GM23338 (cell line): ENCODE results near the gene YBEY. TPM values are rescaled to one million over a fixed set of nuclear protein-coding genes. Genes with fewer than 3 reads are reported as not detected.

Experiments used
- ATAC-seq: fragments of 200-7000 bp; cut with Tn5 transposase; 3 replicates; pipeline ENCODE4 v1.9.1; 2020
- DNase-seq: peaks from one replicate; pipeline ENCODE4 v3.0.0-alpha.2; 2015; ENCODE audit warnings: low spot score
- H2AFZ ChIP-seq: fragments of 200-600 bp; sonication (generic); 2 replicates; pipeline ENCODE4 v1.8.0; 2016; ENCODE audit warnings: antibody characterized with exemption, mild to moderate bottlenecking, moderate library complexity
- H3F3A ChIP-seq: fragments of 200-600 bp; sonication (generic); replicated peaks from 2 replicates; pipeline ENCODE4 v1.8.0; 2017; ENCODE audit warnings: antibody characterized with exemption, mixed run types, low read depth
- H3K27ac ChIP-seq: fragments of 200-600 bp; sonication (generic); 2 replicates; pipeline ENCODE4 v1.6.1; 2016; ENCODE audit warnings: low read depth
- H3K27me3 ChIP-seq: fragments of 200-600 bp; sonication (generic); 2 replicates; pipeline ENCODE4 v1.8.0; 2016; ENCODE audit warnings: mild to moderate bottlenecking, mixed run types, moderate library complexity; ENCODE audit not compliant: insufficient read depth
- H3K36me3 ChIP-seq: fragments of 200-600 bp; sonication (generic); 2 replicates; pipeline ENCODE4 v1.8.0; 2016; ENCODE audit warnings: mild to moderate bottlenecking; ENCODE audit not compliant: insufficient read depth
- H3K4me1 ChIP-seq: fragments of 200-600 bp; sonication (generic); 2 replicates; pipeline ENCODE4 v1.8.0; 2016; ENCODE audit warnings: mild to moderate bottlenecking, moderate library complexity; ENCODE audit not compliant: insufficient read depth
- H3K4me2 ChIP-seq: fragments of 200-600 bp; sonication (generic); 2 replicates; pipeline ENCODE4 v1.7.1; 2017; ENCODE audit warnings: mixed run types
- H3K4me3 ChIP-seq: fragments of 200-600 bp; sonication (generic); 2 replicates; pipeline ENCODE4 v1.6.1; 2016; ENCODE audit warnings: mixed run types
- H3K79me2 ChIP-seq: fragments of 200-600 bp; sonication (generic); replicated peaks from 2 replicates; pipeline ENCODE4 v1.8.0; 2017; ENCODE audit warnings: mild to moderate bottlenecking; ENCODE audit not compliant: insufficient read depth
- H3K9me2 ChIP-seq: fragments of 200-600 bp; sonication (generic); 2 replicates; pipeline ENCODE4 v1.8.0; 2017; ENCODE audit not compliant: insufficient read depth
- H4K20me1 ChIP-seq: fragments of 200-600 bp; sonication (generic); replicated peaks from 2 replicates; pipeline ENCODE4 v1.8.0; 2017; ENCODE audit warnings: mild to moderate bottlenecking; ENCODE audit not compliant: insufficient read depth
- H3K27ac Mint-ChIP-seq: 2 replicates; pipeline ENCODE4 v1.8.0; 2020; ENCODE audit warnings: inconsistent platforms, mild to moderate bottlenecking, moderate library complexity, mixed read lengths
- H3K27me3 Mint-ChIP-seq: 3 replicates; pipeline ENCODE4 v1.8.0; 2022; ENCODE audit warnings: low read depth, mild to moderate bottlenecking, moderate library complexity, mixed read lengths, inconsistent platforms; ENCODE audit not compliant: insufficient read depth, poor library complexity
- H3K36me3 Mint-ChIP-seq: 3 replicates; pipeline ENCODE4 v1.8.0; 2021; ENCODE audit warnings: low read depth, mild to moderate bottlenecking, inconsistent platforms, moderate library complexity, mixed read lengths
- H3K4me1 Mint-ChIP-seq: 3 replicates; pipeline ENCODE4 v1.8.0; 2020; ENCODE audit warnings: mild to moderate bottlenecking, inconsistent platforms, mixed read lengths
- H3K4me3 Mint-ChIP-seq: 3 replicates; pipeline ENCODE4 v1.8.0; 2021; ENCODE audit warnings: moderate library complexity, mild to moderate bottlenecking, inconsistent platforms, mixed read lengths
- H3K9me3 Mint-ChIP-seq: 3 replicates; pipeline ENCODE4 v1.8.0; 2020; ENCODE audit warnings: moderate library complexity, mild to moderate bottlenecking, inconsistent platforms, mixed read lengths
- EZH2 ChIP-seq: fragments of 200-600 bp; sonication (generic); IDR thresholded peaks from one replicate; pipeline ENCODE4 v1.8.0; 2017; ENCODE audit warnings: antibody characterized with exemption, mild to moderate bottlenecking, low read depth; ENCODE audit not compliant: unreplicated experiment
- polyA plus RNA-seq: library from polyadenylated mRNA; unstranded; fragments of >200 nt; fragmentation: Nextera tagmentation; extraction: Ambion mirVana; gene quantifications from 2 replicates; pipeline ENCODE4 v1.2.1, GENCODE V29; 2016
- total RNA-seq: library from RNA; depleted of rRNA; stranded (reverse); fragments of >200 nt; shearing (Covaris generic); gene quantifications from 2 replicates; pipeline ENCODE4 v1.2.3, GENCODE V29; 2014
- TF ChIP-seq, protein P1 (sequence below): IDR thresholded peaks from 2 replicates; pipeline ENCODE4 v1.6.1; 2016; ENCODE audit warnings: antibody characterized with exemption
- TF ChIP-seq, protein P2 (sequence below), 2 experiments: fragments of 200-600 bp in 1 of 2; sonication (generic) in 1 of 2; conservative IDR thresholded peaks; 2 replicates each; pipeline versions ENCODE4 v1.5.1 to v1.6.1; 2016 to 2017; ENCODE audit warnings: antibody characterized with exemption in 2 of 2, low read depth in 2 of 2, mild to moderate bottlenecking in 2 of 2, moderate library complexity in 1 of 2
- TF ChIP-seq, protein P3 (sequence below): fragments of 250-450 bp; sonication (Bioruptor Pico); IDR thresholded peaks from 2 replicates; pipeline ENCODE4 v1.5.0; 2020; ENCODE audit warnings: mild to moderate bottlenecking, moderate library complexity

The YBEY gene
- total and polyA plus RNA-seq, 2 experiments from 2014 or later = 28.1 to 31.8 TPM

DNA sequence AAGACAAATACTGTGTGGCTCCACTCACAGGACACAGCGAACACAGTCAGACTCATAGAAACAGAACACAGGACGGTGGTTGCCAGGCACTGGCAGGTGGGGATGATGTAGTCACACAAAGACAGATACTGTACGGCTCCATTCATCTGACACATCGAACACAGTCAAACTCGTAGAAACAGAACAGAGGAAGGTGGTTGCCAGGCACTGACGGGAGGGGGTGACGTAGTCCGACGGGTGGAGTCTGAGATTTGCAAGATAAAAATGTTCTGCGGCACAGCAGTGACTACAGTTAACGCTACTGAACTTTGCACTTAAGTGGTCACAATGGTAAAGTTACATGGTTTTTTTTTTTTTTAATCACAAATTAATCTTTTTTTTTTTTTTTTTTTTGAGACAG is 18.8 kb downstream of the YBEY start:
- 0 out of 3 replicates have a peak, but pooled peaks cover 1% of the 10 kb centered on the region for H3K9me3 Mint-ChIP-seq
- H3F3A ChIP-seq = no peaks in the 10 kb centered on the region
- no peak overlapping the region for H3K4me3 Mint-ChIP-seq
- no peaks in the 10 kb centered on the region for H3K9me2 ChIP-seq
- no peaks in the 10 kb centered on the region for H3K79me2 ChIP-seq
- peaks cover 3% of the 10 kb centered on the region; the same call in 1 of the 2 replicates for H4K20me1 ChIP-seq
- ATAC-seq = no peak
- no peak overlapping the region for H3K27ac ChIP-seq
- no peak for DNase-seq
- no peak overlapping the region for H2AFZ ChIP-seq
- no peak overlapping the region for H3K4me3 ChIP-seq
- H3K27me3 Mint-ChIP-seq = peaks cover 4% of the 10 kb centered on the region
- H3K27me3 ChIP-seq = no peaks in the 10 kb centered on the region
- peaks cover 26% of the 10 kb centered on the region for H3K36me3 ChIP-seq
- TF ChIP-seq, protein P1, sequence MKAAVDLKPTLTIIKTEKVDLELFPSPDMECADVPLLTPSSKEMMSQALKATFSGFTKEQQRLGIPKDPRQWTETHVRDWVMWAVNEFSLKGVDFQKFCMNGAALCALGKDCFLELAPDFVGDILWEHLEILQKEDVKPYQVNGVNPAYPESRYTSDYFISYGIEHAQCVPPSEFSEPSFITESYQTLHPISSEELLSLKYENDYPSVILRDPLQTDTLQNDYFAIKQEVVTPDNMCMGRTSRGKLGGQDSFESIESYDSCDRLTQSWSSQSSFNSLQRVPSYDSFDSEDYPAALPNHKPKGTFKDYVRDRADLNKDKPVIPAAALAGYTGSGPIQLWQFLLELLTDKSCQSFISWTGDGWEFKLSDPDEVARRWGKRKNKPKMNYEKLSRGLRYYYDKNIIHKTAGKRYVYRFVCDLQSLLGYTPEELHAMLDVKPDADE = no peak
- TF ChIP-seq, protein P2, sequence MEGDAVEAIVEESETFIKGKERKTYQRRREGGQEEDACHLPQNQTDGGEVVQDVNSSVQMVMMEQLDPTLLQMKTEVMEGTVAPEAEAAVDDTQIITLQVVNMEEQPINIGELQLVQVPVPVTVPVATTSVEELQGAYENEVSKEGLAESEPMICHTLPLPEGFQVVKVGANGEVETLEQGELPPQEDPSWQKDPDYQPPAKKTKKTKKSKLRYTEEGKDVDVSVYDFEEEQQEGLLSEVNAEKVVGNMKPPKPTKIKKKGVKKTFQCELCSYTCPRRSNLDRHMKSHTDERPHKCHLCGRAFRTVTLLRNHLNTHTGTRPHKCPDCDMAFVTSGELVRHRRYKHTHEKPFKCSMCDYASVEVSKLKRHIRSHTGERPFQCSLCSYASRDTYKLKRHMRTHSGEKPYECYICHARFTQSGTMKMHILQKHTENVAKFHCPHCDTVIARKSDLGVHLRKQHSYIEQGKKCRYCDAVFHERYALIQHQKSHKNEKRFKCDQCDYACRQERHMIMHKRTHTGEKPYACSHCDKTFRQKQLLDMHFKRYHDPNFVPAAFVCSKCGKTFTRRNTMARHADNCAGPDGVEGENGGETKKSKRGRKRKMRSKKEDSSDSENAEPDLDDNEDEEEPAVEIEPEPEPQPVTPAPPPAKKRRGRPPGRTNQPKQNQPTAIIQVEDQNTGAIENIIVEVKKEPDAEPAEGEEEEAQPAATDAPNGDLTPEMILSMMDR (conservative IDR thresholded peaks at IDR 0.05; ENCODE audit: low read depth in 2 of 2) = no peak
- TF ChIP-seq, protein P3, sequence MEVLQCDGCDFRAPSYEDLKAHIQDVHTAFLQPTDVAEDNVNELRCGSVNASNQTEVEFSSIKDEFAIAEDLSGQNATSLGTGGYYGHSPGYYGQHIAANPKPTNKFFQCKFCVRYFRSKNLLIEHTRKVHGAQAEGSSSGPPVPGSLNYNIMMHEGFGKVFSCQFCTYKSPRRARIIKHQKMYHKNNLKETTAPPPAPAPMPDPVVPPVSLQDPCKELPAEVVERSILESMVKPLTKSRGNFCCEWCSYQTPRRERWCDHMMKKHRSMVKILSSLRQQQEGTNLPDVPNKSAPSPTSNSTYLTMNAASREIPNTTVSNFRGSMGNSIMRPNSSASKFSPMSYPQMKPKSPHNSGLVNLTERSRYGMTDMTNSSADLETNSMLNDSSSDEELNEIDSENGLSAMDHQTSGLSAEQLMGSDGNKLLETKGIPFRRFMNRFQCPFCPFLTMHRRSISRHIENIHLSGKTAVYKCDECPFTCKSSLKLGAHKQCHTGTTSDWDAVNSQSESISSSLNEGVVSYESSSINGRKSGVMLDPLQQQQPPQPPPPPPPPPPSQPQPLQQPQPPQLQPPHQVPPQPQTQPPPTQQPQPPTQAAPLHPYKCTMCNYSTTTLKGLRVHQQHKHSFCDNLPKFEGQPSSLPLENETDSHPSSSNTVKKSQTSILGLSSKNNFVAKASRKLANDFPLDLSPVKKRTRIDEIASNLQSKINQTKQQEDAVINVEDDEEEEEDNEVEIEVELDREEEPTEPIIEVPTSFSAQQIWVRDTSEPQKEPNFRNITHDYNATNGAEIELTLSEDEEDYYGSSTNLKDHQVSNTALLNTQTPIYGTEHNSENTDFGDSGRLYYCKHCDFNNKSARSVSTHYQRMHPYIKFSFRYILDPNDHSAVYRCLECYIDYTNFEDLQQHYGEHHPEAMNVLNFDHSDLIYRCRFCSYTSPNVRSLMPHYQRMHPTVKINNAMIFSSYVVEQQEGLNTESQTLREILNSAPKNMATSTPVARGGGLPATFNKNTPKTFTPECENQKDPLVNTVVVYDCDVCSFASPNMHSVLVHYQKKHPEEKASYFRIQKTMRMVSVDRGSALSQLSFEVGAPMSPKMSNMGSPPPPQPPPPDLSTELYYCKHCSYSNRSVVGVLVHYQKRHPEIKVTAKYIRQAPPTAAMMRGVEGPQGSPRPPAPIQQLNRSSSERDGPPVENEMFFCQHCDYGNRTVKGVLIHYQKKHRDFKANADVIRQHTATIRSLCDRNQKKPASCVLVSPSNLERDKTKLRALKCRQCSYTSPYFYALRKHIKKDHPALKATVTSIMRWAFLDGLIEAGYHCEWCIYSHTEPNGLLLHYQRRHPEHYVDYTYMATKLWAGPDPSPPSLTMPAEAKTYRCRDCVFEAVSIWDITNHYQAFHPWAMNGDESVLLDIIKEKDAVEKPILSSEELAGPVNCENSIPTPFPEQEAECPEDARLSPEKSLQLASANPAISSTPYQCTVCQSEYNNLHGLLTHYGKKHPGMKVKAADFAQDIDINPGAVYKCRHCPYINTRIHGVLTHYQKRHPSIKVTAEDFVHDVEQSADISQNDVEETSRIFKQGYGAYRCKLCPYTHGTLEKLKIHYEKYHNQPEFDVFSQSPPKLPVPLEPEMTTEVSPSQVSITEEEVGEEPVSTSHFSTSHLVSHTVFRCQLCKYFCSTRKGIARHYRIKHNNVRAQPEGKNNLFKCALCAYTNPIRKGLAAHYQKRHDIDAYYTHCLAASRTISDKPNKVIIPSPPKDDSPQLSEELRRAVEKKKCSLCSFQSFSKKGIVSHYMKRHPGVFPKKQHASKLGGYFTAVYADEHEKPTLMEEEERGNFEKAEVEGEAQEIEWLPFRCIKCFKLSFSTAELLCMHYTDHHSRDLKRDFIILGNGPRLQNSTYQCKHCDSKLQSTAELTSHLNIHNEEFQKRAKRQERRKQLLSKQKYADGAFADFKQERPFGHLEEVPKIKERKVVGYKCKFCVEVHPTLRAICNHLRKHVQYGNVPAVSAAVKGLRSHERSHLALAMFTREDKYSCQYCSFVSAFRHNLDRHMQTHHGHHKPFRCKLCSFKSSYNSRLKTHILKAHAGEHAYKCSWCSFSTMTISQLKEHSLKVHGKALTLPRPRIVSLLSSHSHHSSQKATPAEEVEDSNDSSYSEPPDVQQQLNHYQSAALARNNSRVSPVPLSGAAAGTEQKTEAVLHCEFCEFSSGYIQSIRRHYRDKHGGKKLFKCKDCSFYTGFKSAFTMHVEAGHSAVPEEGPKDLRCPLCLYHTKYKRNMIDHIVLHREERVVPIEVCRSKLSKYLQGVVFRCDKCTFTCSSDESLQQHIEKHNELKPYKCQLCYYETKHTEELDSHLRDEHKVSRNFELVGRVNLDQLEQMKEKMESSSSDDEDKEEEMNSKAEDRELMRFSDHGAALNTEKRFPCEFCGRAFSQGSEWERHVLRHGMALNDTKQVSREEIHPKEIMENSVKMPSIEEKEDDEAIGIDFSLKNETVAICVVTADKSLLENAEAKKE (CRISPR knock-in tag) = no peak
- TF ChIP-seq EZH2 = no peak
- H3K4me1 Mint-ChIP-seq = no peaks in the 10 kb centered on the region
- H3K4me2 ChIP-seq = no peak overlapping the region
- no peak overlapping the region for H3K27ac Mint-ChIP-seq
- no peaks in the 10 kb centered on the region for H3K4me1 ChIP-seq
- H3K36me3 Mint-ChIP-seq = peaks cover 66% of the 10 kb centered on the region
